ENCODE measurements around the gene RPRD1B. TPM values are rescaled to one million over a fixed set of nuclear protein-coding genes. Genes with fewer than 3 reads are reported as not detected.
A peak's percentile ranks its signal among the peaks of the same experiment; 100 is the strongest.

Gene RPRD1B
- total and polyA plus RNA-seq, 2 of the 13 experiments (the other 11 are each of a cell fraction or from before 2014, with no cell fraction given), result 31.1 to 41.5 TPM

DNA sequence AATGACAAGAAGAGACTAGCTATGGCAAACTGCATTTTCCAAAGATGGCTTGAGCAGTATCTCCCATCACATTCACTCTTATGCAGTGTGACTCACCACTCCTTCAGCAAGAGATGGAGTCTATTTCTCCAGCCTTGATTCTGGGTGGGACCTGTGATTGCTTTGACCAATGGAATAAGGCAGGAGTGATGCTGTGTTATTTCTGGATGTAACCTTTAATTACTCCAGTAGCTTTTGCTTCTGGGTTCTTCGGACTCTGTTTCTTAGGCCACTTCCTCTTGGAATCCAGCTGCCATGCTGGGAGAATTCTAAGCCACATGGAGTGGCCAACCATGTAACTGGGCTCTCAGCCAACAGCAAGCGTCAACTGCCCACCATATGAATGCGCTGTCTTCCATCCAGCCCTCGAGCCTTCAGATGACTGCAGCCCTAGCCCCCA is 80.8 kb downstream of the RPRD1B start (continued):
- TF ChIP-seq NFKBIZ (CRISPR knock-in tag; IDR thresholded peaks at IDR 0.05) (no peak), ZKSCAN5 (CRISPR knock-in tag; IDR thresholded peaks at IDR 0.05) (no peak), ZNF841 (CRISPR knock-in tag; IDR thresholded peaks at IDR 0.05; ENCODE audit: borderline replicate concordance) (no peak), TFE3 (CRISPR knock-in tag; IDR thresholded peaks at IDR 0.05) (no peak), SNAI1 (CRISPR knock-in tag; IDR thresholded peaks at IDR 0.05; ENCODE audit: borderline replicate concordance) (no peak), ZNF615 (CRISPR knock-in tag; IDR thresholded peaks at IDR 0.05; ENCODE audit: borderline replicate concordance) (no peak), NR2F2 (IDR thresholded peaks at IDR 0.05; ENCODE audit: borderline replicate concordance, low read depth) (no peak)

DNA sequence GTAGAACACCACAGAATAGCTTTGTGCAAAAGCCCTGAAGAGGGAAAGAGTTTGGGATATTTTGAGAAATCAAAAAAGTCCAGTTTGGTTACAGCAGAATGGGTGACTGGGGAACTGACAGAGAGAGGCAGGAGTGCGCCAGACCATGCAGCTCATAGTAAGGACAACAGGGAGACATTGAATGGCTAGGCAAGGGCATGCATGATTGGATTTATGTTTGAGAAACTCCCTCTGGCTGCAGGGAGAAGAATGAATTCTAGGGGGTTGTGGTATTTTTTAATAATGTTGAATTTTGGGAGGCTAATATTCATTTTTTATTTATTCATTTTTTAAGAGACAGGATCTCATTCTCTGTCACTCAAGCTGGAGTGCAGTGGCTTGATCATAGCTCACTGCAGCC is 81.7 kb downstream of the RPRD1B start:
- Histone ChIP-seq H3K4me2 (ENCODE audit: low read depth, low read length) (no peak overlapping the region), H3K27ac (ENCODE audit: extremely low read length, insufficient read depth, low read length) (no peak overlapping the region), H2AFZ (ENCODE audit: low read length) (no peak overlapping the region), H3K9ac (ENCODE audit: insufficient read depth, low read depth, low read length) (no peak overlapping the region), H3K4me3 (replicated peaks in 1 of 3; ENCODE audit: insufficient read depth in 1 of 3, low read depth in 2 of 3, low read length in 3 of 3) (no peak overlapping the region), H3K36me3 (replicated peaks in 1 of 2; ENCODE audit: control insufficient read depth in 1 of 2, insufficient read depth in 2 of 2, low read length in 2 of 2) (no peaks in the 10 kb centered on the region), H3K4me1 (ENCODE audit: insufficient read depth, low read length) (peaks cover 36% of the 10 kb centered on the region), H3K27me3 (ENCODE audit: control insufficient read depth in 1 of 2, insufficient read depth in 2 of 2, low read length in 2 of 2) (no peaks in the 10 kb centered on the region), H4K20me1 (ENCODE audit: insufficient read depth, low read length) (no peaks in the 10 kb centered on the region), H3K79me2 (ENCODE audit: insufficient read depth, low read length) (no peaks in the 10 kb centered on the region), H3K9me3 (ENCODE audit: low read length) (no peaks in the 10 kb centered on the region)
- ATAC-seq, result peak; percentile 27; the same call in 1 of the 3 replicates
- CTCF ChIA-PET (ENCODE audit: low intra/inter-chr PET ratio, low total read pairs), result interaction anchor here (3.0 kb wide), 1 partner anchor 50 kb away, joined by 17 read pairs; the partner anchor contains the start of gene TGM2
- peak; percentile 44 for TF ChIP-seq STAG1 (CRISPR knock-in tag; IDR thresholded peaks at IDR 0.05)
- TF ChIP-seq, protein P1, sequence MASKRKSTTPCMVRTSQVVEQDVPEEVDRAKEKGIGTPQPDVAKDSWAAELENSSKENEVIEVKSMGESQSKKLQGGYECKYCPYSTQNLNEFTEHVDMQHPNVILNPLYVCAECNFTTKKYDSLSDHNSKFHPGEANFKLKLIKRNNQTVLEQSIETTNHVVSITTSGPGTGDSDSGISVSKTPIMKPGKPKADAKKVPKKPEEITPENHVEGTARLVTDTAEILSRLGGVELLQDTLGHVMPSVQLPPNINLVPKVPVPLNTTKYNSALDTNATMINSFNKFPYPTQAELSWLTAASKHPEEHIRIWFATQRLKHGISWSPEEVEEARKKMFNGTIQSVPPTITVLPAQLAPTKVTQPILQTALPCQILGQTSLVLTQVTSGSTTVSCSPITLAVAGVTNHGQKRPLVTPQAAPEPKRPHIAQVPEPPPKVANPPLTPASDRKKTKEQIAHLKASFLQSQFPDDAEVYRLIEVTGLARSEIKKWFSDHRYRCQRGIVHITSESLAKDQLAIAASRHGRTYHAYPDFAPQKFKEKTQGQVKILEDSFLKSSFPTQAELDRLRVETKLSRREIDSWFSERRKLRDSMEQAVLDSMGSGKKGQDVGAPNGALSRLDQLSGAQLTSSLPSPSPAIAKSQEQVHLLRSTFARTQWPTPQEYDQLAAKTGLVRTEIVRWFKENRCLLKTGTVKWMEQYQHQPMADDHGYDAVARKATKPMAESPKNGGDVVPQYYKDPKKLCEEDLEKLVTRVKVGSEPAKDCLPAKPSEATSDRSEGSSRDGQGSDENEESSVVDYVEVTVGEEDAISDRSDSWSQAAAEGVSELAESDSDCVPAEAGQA (IDR thresholded peaks at IDR 0.05; ENCODE audit: low read depth), result no peak
- TF ChIP-seq, protein P1 (CRISPR knock-in tag; IDR thresholded peaks at IDR 0.05; ENCODE audit: borderline replicate concordance), result no peak
- in situ Hi-C loops (cut with HindIII; ENCODE audit: extremely low pct_ligation_motif_present, low pct_unique_long_range_greater_than_20kb), result no loop called here
- BruUV-seq (replicated peaks), result no TSS peak
- POLR2A ChIA-PET, result interaction anchor here (2.2 to 3.7 kb wide), 3 partner anchors 8 to 29 kb away, joined by 7 to 21 read pairs (median 15); no protein-coding TSS in a partner anchor
- intact Hi-C loops (cut with micrococcal nuclease; ENCODE audit: unreplicated experiment), result no loop called here
- no peak for FAIRE-seq
- WGBS (ENCODE audit: low lambda C conversion rate), result 88% methylated on average over 1 of the region's 1 CpG
- no peak for DNase-seq (ENCODE audit: low spot score)
